Fibroblast of skin of abdomen (primary cell): ENCODE data around the gene NCKAP5.
A peak's percentile ranks its signal among the peaks of the same experiment; 100 is the strongest.
"Not testable (repeated sequence)": the region's sequence is repeated elsewhere in the genome, so short reads cannot be mapped to it uniquely, and the experiment has no call there.

Experiments
- DNase-seq: peaks from one replicate; pipeline ENCODE4 v3.0.0-alpha.2; 2013

Gene NCKAP5

DNA sequence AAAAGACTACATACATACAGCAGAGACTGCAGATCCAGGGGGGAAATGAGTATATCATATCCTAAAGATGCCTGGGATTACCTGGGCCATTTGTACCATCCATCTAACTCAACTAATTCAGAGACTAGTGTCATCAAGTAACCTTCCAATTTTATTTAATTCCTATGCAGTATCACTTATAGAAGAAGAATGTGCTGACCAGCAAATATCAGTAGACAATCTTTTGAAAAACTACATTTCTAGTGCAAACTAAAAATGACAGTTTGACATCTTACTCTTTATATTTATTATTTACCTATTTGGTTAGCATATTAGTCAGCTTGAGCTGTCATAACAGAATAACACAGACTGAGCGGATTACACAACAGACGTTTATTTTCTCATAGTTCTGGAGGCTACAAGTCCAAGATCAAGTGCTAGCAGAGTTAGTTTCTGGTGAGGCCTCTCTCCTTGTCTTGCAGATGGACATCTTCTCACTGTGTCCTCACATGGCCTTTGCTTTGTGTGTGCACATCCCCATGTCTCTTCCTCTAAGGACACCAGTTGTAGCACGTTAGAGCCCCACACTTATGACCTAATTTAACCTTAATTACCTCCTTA is 47.0 kb downstream of the NCKAP5 start:
- no peak for DNase-seq

- not testable (repeated sequence) for DNase-seq
Observed at GRCh38 chr2:133519677-133520076, 48.6 kb downstream of the NCKAP5 start.

DNA sequence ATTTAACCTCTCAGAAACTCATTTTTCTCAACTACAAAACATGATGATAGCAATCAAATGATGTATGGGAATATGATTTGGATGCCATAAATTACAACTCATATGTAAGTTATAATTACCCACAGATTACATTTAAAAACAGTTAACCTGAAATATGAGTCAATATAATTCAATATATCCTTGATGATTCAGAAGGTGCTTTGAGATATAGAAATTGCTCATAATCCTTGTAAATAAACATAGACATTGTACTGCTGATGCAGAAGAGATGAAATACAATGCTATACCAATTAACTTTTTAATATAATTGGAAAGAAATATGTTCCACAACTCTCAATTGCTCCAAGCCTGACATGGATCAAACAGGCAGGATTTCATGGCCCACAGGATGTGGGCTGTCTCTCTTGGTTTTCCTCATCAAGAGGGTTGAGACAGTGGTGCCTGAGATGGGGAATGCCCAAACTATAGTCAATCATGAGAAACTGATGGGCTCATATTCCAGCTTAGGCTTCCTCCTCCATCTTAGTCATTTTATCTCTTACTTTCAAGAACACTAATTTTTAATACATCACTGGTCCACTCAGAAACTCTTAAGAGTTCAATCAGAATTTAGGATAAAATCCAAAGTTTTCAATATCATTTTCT is 49.4 kb downstream of the NCKAP5 start:
- DNase-seq: no peak

DNA sequence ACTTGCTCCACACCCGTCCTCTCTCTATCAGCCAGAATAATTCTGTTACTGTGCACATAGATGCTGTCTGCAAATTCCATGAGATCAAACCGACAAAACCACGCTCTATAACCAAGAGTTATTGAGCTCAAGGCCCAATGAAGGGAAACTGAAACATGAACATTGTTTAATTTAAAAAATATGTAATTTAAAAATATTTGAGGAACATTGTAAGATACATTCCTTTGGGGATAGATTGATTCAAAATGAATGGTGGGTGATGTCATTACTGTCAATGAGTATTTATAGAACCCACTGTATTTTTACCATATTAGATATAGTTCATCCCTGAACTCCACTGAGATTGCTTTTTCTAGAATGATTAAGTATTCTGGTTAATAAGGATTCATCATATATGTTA is 50.4 kb downstream of the NCKAP5 start:
- peak; percentile 48 for DNase-seq

DNA sequence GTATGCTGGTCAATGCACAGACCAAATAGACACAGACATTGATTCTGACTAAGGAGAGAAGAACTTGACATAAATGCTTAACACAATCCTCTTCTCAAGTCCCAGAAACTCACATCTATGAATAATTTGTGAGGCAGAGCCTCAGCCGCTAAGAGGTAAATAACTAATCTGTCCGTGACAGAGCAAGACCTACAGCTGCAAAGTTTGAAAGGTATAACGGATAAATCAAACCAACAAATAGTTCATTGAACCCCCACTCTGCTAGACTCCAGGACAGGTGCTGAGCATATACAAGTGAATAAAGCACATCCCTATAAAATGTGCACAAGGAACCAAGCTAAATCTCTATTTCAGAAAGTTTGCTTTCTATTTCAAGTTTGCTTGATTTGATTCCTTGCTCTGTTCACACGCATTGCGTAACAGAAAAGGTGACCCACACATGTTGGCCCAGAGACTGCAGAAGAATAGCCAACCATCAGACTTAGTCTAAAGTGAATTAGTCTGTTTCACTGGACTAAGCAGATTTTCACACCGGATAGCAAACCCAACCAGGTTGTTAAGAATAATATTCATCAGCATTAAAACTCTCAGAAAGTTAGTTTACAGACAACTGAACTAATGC is 51.7 kb downstream of the NCKAP5 start:
- no peak for DNase-seq

GRCh38 chr2:133515271-133515670 is 53.0 kb downstream of the NCKAP5 start:
- no peak for DNase-seq

GRCh38 chr2:133513893-133514292 is 54.4 kb downstream of the NCKAP5 start:
- DNase-seq: no peak

DNA sequence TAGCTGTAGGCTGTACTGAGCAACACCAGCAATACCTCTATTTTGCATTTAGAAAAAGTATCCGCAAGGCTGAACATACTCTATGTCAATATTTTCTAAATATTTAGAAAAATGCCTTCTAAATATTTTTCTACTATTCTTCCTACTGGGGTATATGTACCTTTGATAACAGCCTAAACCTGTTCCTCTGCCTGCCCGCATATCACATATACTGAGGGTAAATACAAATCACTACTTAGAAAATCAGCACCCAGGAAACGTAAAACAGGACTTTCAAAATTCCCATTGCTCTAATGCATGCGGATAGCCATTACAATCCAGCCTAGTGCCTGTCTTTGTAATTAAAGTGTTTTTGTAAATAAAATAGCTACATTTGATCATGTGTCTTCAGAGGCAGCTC is 56.1 kb downstream of the NCKAP5 start:
- DNase-seq: no peak

DNA sequence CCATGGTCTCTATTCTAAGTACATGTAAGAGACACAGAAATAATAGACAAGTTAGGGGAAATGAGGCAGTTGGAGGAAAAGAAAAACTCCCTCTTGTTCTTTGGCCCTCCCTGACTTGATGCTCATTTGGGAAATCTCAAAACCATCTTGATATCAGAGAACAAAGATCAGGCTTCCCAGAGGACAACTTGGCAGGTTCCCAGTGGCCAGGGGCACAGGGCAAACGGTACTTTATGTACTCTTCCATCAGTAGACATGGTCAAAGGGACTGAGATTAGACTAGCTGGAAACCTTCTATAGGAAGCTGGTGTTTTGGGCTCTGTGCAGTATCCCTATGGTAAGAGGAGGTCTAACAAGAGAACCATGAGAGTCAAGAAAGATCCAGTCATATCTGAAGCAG is 56.6 kb downstream of the NCKAP5 start:
- no peak for DNase-seq

- DNase-seq: no peak
Observed at GRCh38 chr2:133509777-133510176, 58.5 kb downstream of the NCKAP5 start.

- no peak for DNase-seq
Observed at GRCh38 chr2:133508546-133509165, 59.6 kb downstream of the NCKAP5 start.

- DNase-seq: no peak
Observed at GRCh38 chr2:133506996-133507395, 61.3 kb downstream of the NCKAP5 start.

DNA sequence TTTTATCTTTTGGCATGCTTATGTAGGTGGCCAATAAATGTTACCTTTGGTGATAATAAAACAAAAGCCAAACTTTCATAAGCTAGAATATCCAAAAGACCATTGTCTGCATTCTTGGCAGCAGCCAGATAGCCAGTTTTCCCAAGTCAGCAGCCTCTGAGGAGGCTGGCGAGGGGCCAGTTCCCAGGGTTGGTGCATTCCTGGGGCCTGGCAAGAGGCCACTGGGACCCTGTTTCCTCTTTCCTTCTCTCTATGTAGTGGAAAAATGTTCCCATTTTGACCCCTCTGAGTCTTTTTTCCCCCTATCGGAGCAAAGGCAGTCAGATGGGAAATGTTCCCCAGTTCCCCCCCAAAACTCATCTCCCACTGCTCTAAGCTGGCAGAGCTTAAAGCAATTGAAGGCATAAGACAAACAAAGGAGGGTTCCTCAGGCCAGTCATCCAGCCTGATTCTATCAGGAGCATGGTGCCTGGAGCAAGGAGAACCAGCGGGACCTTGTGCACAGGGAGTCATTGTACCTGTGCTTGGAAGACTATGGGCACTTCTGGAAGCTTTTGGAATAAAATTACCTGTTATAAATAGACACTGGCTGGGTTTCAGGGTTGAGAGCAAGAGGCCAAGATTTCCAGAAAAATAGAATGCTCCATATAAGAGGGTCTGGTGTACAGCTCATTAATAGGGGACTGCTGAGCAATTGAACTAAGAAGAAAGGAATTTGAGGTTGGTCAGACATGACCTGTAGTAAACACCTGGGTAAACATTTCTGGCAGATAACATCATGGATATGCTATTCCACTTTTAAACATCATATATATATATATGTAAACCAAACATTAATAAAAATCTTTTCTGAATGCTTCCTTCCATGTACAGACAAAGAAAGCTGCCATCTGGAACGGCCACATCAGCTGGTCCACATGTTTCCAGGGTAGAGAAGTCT is 63.4 kb downstream of the NCKAP5 start:
- DNase-seq: peak; percentile 69

DNA sequence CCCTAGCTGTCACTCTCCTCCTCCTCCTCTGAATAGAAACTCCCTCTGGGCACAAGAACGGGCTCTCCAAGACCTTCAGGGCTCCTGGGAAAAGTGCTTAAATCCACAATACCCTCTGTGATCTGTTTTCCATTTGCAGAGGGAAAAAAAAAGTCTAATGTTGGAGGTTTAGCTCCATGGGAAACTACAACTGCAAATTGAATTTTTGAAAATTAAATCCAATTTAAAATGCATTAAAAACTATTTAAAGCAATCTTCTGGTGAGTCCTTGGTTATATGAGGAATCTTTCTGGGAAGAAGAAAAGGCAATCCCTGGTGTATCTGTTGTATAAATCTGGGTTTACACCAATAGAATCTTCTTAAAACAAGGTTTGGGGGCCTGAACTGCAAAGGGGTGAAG is 64.3 kb downstream of the NCKAP5 start:
- DNase-seq: no peak

DNA sequence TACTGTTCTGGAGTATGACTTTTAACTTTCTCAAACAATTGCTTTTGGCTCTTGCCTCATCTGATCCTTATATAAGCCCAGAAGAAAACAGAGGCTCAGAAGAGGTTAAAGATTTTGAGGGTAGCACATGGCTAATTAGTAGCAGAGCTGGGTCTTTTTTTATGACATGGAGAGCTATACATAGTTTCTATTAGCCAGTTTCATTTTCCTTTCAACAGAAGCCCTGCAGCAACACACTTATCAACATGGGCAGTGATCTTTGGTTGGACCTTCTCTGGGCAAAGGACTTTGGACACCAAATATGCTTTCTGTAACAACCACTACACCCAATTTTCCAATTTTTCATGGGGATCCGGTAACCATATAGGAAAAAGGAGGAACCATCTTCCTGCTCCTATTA is 64.9 kb downstream of the NCKAP5 start:
- no peak for DNase-seq

- DNase-seq: no peak
Observed at GRCh38 chr2:133502678-133503077, 65.6 kb downstream of the NCKAP5 start.

DNA sequence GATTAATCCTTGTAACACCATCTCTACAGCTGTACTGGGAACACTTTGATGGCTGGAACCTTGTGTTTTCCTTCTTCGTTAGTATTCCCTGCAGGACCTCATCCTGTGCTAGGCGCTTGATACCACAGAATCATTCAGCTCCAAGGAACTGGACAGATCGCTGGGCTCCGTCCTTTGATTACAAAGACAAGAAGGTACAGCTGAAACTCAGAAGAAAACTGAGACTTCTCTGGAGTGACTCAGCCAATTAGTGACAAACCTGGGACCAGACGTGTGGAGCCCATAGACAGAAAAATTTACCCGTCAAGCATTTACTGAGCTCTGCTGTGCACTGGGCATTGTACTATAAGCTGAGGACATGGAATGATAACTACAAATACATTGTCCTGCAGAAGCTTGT is 67.3 kb downstream of the NCKAP5 start:
- DNase-seq: no peak

GRCh38 chr2:133498662-133499585 is 69.3 kb downstream of the NCKAP5 start:
- DNase-seq: no peak

DNA sequence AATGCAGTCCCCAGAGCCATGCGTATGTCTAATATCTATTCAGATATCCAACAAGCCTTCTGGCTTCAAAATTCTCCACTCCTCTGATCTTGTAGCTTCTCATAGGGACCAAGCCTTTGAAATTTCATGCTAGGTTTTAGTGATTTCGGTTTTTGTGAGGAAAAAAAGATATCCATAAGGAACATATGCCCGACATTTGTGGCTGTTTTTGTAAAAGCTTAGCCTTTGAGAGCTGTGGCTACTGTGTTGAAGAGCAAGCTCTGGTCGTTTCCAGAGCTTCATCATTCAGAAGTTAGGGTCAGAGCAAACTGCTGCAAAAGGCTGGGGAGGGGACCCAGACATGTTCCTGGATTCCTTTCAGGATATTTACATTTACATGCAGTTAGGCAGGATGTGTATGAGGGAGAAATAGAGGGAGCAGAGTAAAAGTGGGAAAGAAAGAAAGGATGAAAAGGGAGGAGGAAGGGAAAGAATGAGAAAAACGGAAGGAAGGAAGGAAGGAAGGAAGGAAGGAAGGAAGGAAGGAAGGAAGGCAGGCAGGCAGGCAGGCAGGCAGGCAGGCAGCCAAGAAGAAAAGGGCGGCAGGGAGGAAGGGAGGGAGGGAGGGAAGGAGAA is 70.2 kb downstream of the NCKAP5 start:
- DNase-seq: no peak

GRCh38 chr2:133497270-133497893 is 70.9 kb downstream of the NCKAP5 start:
- peak; percentile 25 for DNase-seq
